Spleen (tissue), 3 donors: ENCODE data around the gene COL26A1.

Experiments
- POLR2A ChIP-seq, 3 donors: fragments of 450-650 bp; IDR thresholded peaks; one replicate each; pipeline ENCODE4 v1.5.1; 2017; ENCODE audit warnings: antibody characterized with exemption in 3 of 3, mild to moderate bottlenecking in 1 of 3
- POLR2AphosphoS5 ChIP-seq, 3 donors: sonication (generic); formaldehyde crosslinking; IDR thresholded peaks; one replicate each; pipeline ENCODE4 v1.5.1; 2017; ENCODE audit warnings: antibody characterized with exemption in 3 of 3

GRCh38 chr7:101602484-101603241, 240.0 kb downstream of the COL26A1 start:
- TF ChIP-seq POLR2A (IDR thresholded peaks at IDR 0.05) (no peak), POLR2AphosphoS5 (IDR thresholded peaks at IDR 0.05) (peak in 1 of 3 donors; percentile 24)
